AG10803 (cell line): ENCODE results near the gene SPSB1.
"Not testable (repeated sequence)": the region's sequence is repeated elsewhere in the genome, so short reads cannot be mapped to it uniquely, and the experiment has no call there.

Experiments used
- DNase-seq: peaks from one replicate; pipeline ENCODE4 v3.0.0; 2010; ENCODE audit warnings: low read depth
- H3K4me3 ChIP-seq: 2 replicates; pipeline ENCODE4 v1.5.1; 2011; ENCODE audit warnings: mild to moderate bottlenecking, low read length, control low read depth
- CTCF ChIP-seq: conservative IDR thresholded peaks from 2 replicates; pipeline ENCODE4 v1.5.1; 2011; ENCODE audit warnings: mild to moderate bottlenecking, low read length, control low read depth, inconsistent platforms

SPSB1 gene

GRCh38 chr1:9294405-9294773, 1.7 kb downstream of the SPSB1 start:
- H3K4me3 ChIP-seq = peak overlapping the region; percentile 98
- peak; percentile 3; the same call in 1 of the 2 replicates for TF ChIP-seq CTCF
- peak; percentile 83 for DNase-seq

GRCh38 chr1:9294910-9295636, 2.4 kb downstream of the SPSB1 start:
- peak; percentile 48 for TF ChIP-seq CTCF
- peak; percentile 86 for DNase-seq
- H3K4me3 ChIP-seq = peak overlapping the region; percentile 98

GRCh38 chr1:9295884-9296283, 3.2 kb downstream of the SPSB1 start:
- DNase-seq = no peak
- TF ChIP-seq CTCF = no peak
- no peak overlapping the region for H3K4me3 ChIP-seq

GRCh38 chr1:9296850-9297249, 4.2 kb downstream of the SPSB1 start:
- no peak overlapping the region for H3K4me3 ChIP-seq
- no peak for TF ChIP-seq CTCF
- DNase-seq = no peak

- H3K4me3 ChIP-seq = no peak overlapping the region
- no peak for DNase-seq
- TF ChIP-seq CTCF = no peak
These were observed 5.1 kb downstream of the SPSB1 start for GRCh38 chr1:9297831-9298230.

GRCh38 chr1:9298282-9298681, 5.6 kb downstream of the SPSB1 start:
- DNase-seq = no peak
- TF ChIP-seq CTCF = no peak
- H3K4me3 ChIP-seq = no peak overlapping the region

- peak; percentile 81 for DNase-seq
- not testable (repeated sequence) for H3K4me3 ChIP-seq
These were observed 7.2 kb downstream of the SPSB1 start for GRCh38 chr1:9299571-9300541.
